Right renal pelvis (tissue), 4 donors: Measurements from ENCODE around the gene TULP1. TPM values are rescaled to one million over a fixed set of nuclear protein-coding genes. Genes with fewer than 3 reads are reported as not detected.
"Not testable (repeated sequence)": the region's sequence is repeated elsewhere in the genome, so short reads cannot be mapped to it uniquely, and the experiment has no call there.

Experiments used
- DNase-seq, 4 donors: peaks; one replicate each; pipeline ENCODE4 v3.0.0-alpha.2; 2013; ENCODE audit warnings: low read depth in 4 of 4, low spot score in 3 of 4, missing footprints in 1 of 4
- polyA plus RNA-seq, 4 donors: library from polyadenylated mRNA; unstranded; fragments of 120-200 nt; gene quantifications; one replicate each; pipeline ENCODE4 v1.2.1, GENCODE V29; 2013; ENCODE audit not compliant: insufficient read length in 4 of 4

TULP1 gene
- polyA plus RNA-seq, 4 donors: 1.5 to 2.9 (median 2.4) TPM

DNA sequence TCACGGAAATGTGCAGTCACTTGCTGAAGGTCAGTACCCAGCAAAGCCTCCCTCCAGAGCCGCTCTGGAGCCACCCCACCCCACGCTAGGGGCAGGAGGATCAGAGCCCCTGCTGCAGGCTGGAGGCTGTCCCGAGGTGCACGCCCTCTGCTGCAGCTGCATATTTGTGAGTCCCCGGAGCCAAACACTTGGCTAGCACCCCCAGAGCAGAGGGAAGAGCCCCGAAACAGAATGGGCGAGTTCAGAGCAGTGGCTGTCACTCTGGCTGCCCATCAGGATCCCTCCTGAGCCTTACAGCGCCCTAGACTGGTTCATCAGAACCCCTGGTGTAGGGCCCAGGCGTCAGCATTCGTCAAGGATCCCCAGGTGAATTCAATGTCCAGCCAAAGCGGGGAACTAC lies 9.5 kb upstream of the TULP1 start:
- no peak for DNase-seq

DNA sequence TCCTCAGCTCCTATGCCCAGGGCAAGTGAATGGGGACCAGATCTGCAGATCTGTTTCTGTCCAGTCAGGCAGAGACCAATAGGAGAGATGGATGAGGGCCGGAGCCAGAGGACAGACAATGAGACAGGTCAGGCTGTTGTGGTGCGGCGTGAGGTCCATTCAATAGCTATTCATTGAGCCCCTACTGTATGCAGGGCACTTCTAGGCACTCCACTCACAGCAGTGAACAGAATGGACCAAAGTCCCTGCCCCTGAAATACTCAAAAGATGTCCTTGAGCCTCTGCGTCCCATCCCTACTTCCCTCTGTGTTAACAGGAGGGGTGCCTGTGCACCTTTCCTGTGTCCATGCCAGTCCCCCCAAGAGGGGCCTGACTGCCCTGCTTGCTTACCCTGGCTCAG lies 8.5 kb upstream of the TULP1 start:
- DNase-seq: no peak

DNA sequence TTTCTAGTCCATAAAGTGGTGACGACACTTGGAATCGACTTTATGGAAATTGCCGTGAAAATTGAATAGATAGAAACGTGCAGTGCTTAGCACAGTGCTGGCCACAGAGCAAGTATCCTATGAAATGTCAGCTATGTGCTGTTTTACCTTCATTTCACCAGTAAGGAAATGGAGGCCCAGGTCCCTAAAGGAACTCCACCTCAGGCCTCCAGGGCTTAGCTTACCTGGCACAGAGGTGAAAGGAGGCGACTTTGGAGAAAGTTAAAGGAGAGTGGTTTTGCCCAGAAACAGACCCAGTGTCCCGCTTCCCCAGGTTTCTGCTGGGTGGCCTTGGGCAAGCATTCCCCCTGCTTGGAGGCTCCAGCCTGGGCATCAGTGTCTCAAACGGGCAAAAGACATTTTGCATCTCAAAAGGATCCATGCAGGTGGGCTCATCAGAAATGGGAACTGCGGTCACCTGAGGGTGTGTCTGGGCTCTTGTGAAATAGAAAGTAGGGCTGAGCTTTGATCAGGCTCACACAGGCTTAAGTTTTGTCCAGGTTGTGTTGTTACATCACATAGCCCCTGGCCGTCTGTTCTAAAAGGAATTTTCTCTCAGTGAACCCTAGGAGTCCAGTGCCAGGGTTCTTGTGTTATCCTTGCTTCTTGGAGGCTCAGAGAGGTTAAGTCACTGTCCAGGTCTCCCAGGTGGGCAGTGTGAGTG lies 6.8 kb upstream of the TULP1 start:
- no peak for DNase-seq

DNA sequence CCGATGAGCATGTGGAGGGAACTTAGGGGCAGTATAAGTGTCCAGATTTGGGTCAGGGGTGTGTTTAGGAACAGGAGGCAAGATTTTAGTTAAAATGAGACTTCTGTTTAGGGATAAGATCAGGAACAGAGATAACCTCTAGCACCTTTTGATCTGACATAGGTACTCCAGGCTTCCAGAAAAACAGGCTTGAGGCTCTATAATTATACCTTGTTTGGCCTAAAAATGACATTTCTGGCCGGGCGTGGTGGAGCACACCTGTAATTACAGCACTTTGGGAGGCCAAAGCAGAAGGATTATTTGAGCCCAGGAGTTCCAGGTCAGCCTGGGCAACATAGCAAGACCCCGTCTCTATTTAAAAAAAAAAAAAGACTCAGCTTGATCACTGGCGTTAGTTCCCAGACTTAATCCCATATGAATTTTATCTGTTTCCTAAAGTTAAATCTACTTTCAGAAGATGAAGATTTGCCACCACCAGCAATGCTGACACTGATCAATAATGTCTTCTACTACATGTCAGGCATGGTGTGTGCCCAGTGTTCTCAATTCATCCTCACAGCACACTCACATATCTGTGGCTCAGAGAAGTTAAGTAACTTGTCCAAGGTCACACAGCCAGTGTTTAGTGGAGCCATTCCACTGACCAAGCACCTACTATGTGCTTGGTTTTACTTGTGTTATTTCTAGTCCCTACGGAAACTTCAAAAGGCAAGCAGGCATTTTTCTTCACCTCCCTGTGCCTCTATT lies 6.0 kb upstream of the TULP1 start:
- no peak for DNase-seq

DNA sequence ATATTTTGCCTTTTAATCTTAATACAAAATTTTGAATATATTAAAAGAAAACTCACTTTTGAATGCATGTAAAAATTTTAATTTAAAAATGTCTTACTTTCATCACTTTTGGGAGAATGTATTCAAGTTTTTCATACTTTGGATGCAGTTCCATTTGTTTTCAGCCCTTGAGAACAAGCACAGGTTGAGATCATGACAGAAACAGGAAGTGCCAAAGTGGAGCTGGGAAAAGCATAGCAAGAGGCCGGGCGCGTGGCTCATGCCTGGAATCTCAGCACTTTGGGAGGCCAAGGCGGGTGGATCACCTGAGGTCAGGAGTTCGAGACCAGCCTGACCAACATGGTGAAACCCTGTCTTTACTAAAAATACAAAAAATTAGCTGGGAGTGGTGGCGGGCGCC lies 5.3 kb upstream of the TULP1 start:
- DNase-seq: not testable (repeated sequence)

DNA sequence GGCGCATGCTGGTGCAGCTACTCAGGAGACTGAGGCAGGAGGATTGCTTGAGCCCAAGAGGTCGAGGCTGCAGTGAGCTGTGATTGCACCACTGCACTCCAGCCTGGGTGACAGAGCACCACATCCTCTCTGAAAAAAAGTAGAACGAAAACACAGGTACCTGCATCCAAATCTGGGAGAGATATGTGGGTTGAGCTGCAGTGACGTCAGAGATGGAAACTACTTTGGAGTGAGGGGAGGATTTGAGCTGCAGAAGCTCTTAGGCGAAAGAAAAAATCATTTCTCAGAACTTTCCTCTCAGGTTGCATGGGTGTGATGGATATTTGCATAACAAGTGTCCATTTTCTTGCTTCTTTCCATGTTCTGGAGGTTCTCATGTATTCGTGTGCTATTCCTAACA lies 4.0 kb upstream of the TULP1 start:
- no peak for DNase-seq

DNA sequence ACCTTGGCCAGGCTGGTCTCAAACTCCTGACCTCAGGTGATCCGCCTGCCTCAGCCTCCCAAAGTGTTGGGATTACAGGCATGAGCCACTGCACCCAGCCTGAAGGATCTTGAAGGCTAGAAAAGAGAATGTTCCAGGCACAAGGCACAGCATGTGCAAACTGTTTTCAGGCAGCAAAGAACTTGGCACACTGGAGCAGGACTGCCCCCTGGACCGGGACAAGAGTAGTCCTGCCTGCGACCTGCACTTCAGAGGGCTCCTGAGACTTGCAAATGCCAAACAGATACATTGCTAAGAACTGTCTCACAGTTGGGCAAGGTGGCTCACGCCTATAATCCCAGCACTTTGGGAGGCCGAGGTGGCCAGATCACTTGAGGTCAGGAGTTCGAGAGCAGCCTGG lies 3.2 kb upstream of the TULP1 start:
- not testable (repeated sequence) for DNase-seq

DNA sequence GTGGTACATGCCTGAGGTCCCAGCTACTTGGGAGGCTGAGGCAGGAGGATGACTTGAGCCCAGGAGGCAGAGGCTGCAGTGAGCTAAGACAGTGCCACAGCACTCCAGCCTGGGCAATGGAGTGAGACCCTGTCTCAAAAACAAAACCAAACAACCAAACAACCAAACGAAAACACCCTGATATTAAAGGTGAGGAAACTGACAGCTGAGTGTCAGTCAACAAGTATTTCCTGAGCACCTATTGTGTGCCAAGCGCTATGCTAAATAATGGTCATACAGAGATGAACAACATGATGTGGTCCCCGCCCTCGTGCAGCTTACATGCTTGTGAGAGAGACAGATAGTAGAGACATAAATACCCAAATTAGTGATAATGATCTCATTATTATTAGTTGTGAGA lies 1.9 kb upstream of the TULP1 start:
- DNase-seq: no peak

DNA sequence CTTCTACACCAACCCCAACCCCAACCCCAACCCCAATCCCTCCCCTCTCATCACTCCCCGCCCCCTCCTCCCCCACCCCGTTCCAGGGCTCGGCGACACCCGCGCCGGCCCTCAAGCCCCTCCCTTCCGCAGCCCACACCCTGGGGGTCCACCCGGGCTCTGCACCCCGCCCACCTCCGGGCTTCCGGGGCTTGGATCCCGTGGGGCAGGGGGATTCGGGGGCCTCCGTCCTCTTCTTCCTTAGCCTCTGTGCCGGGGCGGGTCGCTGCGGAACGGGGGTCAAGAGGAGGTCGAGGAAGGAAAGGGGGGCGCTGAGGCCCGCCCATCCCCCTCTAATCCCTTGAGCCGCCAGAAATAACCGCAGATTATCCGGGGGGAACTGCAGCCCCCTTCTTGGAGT lies 690 bp downstream of the TULP1 start:
- DNase-seq: no peak

DNA sequence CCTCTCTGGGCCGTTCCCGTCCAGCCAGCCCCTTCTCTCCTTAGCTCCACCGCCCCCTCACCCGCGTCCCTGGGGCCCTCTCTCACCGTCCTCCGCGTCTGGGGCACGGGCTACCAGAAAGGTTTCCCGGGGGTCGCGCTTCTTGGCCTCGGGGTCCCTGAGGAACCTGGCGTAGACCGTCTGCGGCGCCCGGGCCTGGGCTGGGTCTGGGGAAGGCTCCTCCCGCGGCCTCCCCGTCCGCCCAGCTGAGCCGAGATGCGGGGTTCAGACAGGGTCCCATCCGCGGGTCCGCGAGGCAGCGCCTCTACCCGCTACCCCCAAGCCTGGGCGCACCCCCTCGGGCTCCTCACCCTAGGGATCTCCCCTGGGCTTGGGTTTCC lies 1.1 kb downstream of the TULP1 start:
- DNase-seq: no peak

DNA sequence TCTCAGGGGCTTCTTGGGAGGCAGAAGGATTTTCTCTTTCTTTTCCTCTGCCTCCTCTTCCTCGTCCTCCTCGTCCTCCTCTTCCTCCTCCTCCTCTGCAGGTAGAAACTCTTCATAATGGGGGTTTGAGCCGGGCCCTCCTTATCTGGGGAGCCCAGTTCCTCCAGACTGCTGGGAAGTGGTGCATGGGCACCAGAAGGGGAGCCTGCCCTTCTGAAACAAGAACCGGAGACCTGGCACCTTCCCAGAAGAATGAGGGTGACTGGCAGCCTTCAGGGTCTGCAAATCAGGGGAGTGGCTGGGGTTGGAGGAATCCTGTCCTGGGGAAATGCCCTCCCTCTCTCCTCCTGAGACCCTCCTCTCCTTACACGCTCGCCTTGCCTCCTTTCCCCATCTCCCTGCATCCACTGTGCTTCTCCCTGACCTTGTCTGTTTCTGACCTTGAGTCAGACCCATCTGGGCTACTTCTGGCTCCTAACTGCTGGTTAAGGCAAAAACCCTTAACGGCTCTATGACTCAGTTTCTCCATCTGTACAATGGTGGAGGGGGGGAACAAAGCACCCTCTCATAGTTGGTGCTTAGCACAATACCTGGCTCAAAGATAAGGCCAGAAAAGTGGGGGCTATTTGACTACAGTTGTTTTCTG lies 1.7 kb downstream of the TULP1 start:
- DNase-seq: no peak

DNA sequence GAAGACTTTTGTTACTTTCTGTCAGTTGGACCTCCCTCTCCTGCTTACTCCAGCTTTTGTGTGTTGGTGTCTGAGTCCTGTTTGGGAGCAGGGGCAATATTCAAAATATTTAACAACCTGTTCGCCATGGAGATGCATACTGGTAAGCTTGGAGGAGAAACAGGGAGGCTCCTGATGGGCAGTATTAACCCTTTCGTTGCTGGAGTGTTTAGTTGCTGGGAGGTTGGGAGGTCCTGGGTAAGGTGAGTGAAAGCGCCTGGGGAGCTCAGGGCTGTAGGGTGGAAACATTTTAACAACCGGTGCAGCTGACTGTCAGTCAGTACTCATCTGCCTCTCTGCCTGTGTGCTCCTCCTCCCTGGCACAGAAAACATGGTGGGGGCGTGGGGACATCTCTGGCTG lies 4.2 kb downstream of the TULP1 start:
- DNase-seq: no peak

DNA sequence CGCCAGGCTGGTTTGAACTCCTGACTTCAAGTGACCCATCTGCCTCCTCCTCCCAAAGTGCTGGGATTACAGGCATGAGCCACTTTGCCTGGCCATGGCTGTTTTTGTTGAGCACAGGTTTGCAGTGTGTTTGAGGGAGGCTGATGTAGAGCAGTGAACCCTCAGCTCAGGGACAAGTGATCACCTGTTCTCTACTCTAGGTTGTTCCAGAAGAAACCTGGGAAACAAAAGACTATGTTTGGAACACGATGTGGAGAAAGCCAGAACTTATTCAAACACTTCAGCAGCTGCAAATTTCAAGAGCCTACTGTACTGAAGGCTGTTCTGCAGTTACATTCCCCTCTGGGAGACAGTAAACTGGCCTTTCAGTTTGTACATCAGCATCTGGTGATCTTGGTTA lies 4.7 kb downstream of the TULP1 start:
- no peak for DNase-seq

DNA sequence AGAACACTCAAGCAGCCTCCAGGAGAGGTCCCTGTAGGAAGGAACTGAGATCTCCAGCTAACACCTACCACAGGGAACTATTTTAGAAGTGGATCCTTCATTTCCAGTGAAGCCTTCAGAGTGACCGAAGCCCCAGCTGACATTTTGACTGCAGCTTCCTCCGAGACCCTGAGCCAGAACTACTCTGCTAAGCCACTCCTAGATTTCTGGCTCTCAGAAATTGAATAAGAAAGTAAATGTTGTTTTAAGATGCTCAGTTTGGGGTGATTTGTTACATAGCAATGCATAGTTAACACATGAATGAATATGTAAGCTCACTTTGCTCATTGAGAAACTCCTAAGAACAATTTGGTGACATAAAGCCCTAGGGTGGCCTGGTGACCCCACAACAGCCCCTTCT lies 5.5 kb downstream of the TULP1 start:
- DNase-seq: no peak

DNA sequence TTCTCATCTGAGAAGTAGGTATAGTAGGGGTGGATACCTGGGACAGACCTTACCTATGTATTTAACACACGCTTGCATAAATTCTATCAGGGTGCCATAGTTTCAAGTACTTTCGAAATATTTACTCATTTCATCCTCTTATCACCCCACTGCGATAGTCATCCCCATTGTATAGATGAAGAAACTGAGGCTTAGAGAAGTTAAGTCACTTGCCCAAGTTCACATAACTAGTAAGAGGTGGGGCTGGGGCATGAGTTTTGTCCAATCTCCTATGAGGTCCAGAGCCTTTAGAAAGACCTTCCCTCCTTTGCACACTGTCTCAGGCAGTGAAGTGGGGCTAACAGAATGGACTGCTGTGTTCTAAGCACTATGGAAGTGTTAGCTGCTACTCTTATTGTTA lies 6.2 kb downstream of the TULP1 start:
- no peak for DNase-seq

DNA sequence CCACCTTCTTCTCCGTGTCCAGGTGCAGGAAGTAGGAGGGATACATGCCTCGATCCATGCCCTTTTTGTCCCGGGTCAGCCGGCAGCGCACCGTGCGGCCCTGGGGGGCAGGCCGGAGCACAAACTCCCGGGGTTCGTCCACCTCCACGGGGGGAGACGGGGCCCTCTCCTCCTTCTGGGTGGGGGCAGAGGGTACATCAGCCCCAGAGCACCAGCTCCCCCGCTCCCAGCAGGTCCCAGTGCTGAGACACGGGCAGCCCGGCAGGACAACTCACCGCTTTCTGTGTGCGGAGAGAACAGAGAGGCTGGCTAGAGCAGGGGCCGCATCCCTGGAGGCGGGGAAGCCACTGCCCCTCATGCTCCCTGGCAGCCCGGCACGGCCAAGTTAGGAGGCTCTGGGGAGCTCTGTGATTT lies 6.7 kb downstream of the TULP1 start:
- no peak for DNase-seq

DNA sequence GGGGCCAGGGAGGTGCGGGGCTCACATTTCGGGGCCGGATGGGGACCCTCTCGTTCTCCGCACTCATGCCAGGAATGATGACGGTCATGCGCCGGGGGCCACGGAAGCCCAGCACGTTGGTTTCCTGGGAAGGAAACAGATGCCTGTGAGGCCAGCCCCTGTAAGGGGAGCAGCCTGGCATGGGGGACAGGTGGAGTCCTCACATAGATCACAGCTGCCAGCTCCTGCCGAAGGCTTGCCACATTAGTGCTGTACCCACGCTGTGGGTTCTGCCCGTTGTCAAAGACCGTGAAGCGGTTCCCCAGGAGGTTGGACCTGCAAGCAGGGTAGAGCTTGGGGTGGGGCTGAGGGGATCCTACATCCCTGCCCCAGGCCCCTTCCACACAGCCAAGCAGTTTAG lies 9.2 kb downstream of the TULP1 start:
- DNase-seq: no peak

DNA sequence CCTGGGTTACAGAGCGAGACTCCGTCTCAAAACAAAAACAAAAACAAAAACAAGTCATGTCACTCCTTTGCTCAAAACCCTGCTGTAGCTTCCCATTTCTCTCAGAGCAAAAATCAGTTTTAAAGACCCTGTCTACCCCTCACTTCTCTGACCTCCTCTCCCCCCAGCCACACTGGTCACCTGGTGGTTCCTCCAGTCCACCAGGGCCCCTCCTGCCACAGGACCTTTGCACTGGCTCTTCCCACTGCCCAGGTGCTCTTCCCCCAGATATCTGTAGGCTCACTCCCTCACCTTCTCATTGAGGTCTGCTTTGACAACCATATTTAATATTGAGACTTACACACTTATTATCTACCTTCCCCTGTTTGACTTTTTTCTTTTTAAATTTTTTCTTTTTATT lies 10.9 kb downstream of the TULP1 start:
- DNase-seq: no peak

DNA sequence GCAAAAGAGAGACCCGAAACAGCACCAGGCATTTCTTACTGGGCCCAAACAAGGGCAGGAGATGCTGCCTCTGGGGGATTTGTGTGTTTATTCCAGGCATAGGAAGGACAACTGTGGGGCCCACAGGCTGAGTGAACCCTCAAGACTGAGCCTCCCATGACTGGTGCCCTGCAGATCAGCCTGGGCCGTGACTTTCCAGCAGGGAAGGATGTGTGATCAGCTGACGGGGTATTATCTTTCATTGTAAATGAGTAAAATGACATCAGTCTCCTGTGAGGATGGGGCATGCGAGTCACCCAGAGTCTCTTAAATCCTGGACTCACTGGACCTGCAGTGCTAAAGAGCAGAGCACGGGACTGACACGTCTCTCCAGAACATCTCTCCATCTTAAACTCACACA lies 11.9 kb downstream of the TULP1 start:
- no peak for DNase-seq

DNA sequence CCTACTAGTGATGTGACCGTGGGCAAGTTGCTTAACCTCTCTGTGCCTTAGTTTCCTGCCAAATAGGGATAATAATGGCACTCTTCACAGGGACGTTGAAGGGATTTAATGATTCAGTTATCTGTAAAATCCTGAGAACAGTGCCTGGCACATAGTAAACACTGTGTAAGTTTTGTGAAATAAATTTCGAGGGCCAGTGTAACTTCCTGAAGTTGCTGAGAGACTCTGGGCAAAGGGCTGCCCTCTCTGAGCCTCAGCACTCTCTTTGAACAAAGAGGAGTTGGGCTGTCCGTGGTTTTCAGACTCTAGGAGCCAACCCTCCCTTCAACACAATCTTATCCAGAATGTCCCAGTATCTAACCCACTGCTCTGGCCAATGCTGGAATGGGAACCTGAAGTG lies 13.3 kb downstream of the TULP1 start:
- no peak for DNase-seq

DNA sequence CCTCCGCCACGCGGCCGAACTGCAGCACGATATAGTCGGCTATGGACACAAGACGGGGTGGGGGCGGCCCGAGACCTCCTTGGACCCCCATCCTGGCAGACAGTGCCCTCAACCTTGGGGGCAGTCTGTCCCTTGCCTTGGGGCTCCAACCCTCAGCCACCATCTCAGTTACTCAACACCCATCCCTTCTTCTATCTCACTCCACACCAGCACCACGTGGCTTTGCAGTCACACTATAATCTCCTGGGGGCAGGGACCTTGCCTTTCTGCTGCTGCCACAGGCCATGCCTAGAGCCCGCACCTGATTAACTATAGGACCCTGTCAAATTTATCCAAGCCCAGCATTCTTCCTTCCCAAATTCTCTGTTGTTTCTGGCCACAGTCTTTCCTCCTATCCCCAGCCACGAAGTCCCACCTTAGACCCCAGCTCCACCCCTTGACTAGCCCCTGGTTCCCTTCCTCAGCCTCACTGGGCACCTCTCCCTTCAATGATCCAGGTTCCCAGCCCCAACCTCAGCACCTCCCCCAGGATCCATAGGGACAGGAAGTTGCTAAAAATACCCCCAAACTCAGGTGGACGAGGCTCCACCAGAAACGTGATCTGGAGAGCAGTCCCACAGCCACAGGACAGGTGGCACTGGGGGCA lies 14.2 kb downstream of the TULP1 start:
- DNase-seq: no peak
